ENCODE data around the gene TCAF1. TPM values are rescaled to one million over a fixed set of nuclear protein-coding genes. Genes with fewer than 3 reads are reported as not detected.

Gene TCAF1
- total RNA-seq = 90.3 TPM

- Histone ChIP-seq H3K9me3 (ENCODE audit: control insufficient read depth in 3 of 3, low read length in 3 of 3) (no peaks in the 10 kb centered on the region), H3K27me3 (ENCODE audit: control insufficient read depth in 3 of 3, insufficient read depth in 3 of 3, low read length in 3 of 3) (no peaks in the 10 kb centered on the region), H3K9ac (ENCODE audit: low read depth in 1 of 3, low read length in 3 of 3) (peak within 1 kb of the TSS; percentile 83 to 89 (median 87)), H3K4me1 (ENCODE audit: control insufficient read depth in 3 of 3, insufficient read depth in 3 of 3, low read length in 3 of 3) (peaks cover 19 to 26% (median 21%) of the 10 kb centered on the region in 3 donors), H3K36me3 (ENCODE audit: control insufficient read depth in 3 of 3, insufficient read depth in 3 of 3, low read length in 3 of 3) (no peaks in the 10 kb centered on the region), H3K27ac (ENCODE audit: low read depth, low read length) (peak within 1 kb of the TSS; percentile 86), H3K4me3 (ENCODE audit: low read length in 3 of 3) (peak within 1 kb of the TSS; percentile 85 to 91 (median 85))
Observed at GRCh38 chr7:143901668-143902331, at the start of gene TCAF1. Gene TCAF1, minus strand, starts transcription at chr7:143902176. Its CDS starts 25,568 bp downstream, at chr7:143876608.

- no peaks in the 10 kb centered on the region for H3K27me3 ChIP-seq (ENCODE audit: control insufficient read depth in 3 of 3, insufficient read depth in 3 of 3, low read length in 3 of 3)
Observed at GRCh38 chr7:143948733-143949132, 46.8 kb upstream of the TCAF1 start.

GRCh38 chr7:143947111-143947510 is 45.1 kb upstream of the TCAF1 start:
- no peak overlapping the region for H3K9ac ChIP-seq (ENCODE audit: low read depth in 1 of 3, low read length in 3 of 3)
- H3K36me3 ChIP-seq (ENCODE audit: control insufficient read depth in 3 of 3, insufficient read depth in 3 of 3, low read length in 3 of 3) = no peaks in the 10 kb centered on the region
- H3K4me1 ChIP-seq (ENCODE audit: control insufficient read depth in 3 of 3, insufficient read depth in 3 of 3, low read length in 3 of 3) = no peaks in the 10 kb centered on the region
- no peaks in the 10 kb centered on the region for H3K27me3 ChIP-seq (ENCODE audit: control insufficient read depth in 3 of 3, insufficient read depth in 3 of 3, low read length in 3 of 3)
- H3K4me3 ChIP-seq (ENCODE audit: low read length in 3 of 3) = no peak overlapping the region
- peaks cover 0 to 3% (median 0%) of the 10 kb centered on the region in 3 donors for H3K9me3 ChIP-seq (ENCODE audit: control insufficient read depth in 3 of 3, low read length in 3 of 3)
- H3K27ac ChIP-seq (ENCODE audit: low read depth, low read length) = no peak overlapping the region

More at GRCh38 chr7:143948733-143949132, 46.8 kb upstream of the TCAF1 start:
- Histone ChIP-seq H3K9ac (ENCODE audit: low read depth in 1 of 3, low read length in 3 of 3) (no peak overlapping the region), H3K36me3 (ENCODE audit: control insufficient read depth in 3 of 3, insufficient read depth in 3 of 3, low read length in 3 of 3) (no peaks in the 10 kb centered on the region), H3K4me3 (ENCODE audit: low read length in 3 of 3) (no peak overlapping the region), H3K9me3 (ENCODE audit: control insufficient read depth in 3 of 3, low read length in 3 of 3) (peaks cover 0 to 3% (median 0%) of the 10 kb centered on the region in 3 donors), H3K4me1 (ENCODE audit: control insufficient read depth in 3 of 3, insufficient read depth in 3 of 3, low read length in 3 of 3) (no peaks in the 10 kb centered on the region), H3K27ac (ENCODE audit: low read depth, low read length) (no peak overlapping the region)

- Histone ChIP-seq H3K27me3 (ENCODE audit: control insufficient read depth in 3 of 3, insufficient read depth in 3 of 3, low read length in 3 of 3) (no peaks in the 10 kb centered on the region), H3K9me3 (ENCODE audit: control insufficient read depth in 3 of 3, low read length in 3 of 3) (peaks cover 0 to 3% (median 0%) of the 10 kb centered on the region in 3 donors), H3K9ac (ENCODE audit: low read depth in 1 of 3, low read length in 3 of 3) (no peak overlapping the region), H3K36me3 (ENCODE audit: control insufficient read depth in 3 of 3, insufficient read depth in 3 of 3, low read length in 3 of 3) (no peaks in the 10 kb centered on the region), H3K27ac (ENCODE audit: low read depth, low read length) (no peak overlapping the region), H3K4me3 (ENCODE audit: low read length in 3 of 3) (no peak overlapping the region), H3K4me1 (ENCODE audit: control insufficient read depth in 3 of 3, insufficient read depth in 3 of 3, low read length in 3 of 3) (no peaks in the 10 kb centered on the region)
Observed at GRCh38 chr7:143945423-143945822, 43.4 kb upstream of the TCAF1 start.

GRCh38 chr7:143938379-143939243 is 36.6 kb upstream of the TCAF1 start:
- peaks cover 0 to 3% (median 0%) of the 10 kb centered on the region in 3 donors for H3K9me3 ChIP-seq (ENCODE audit: control insufficient read depth in 3 of 3, low read length in 3 of 3)
- no peak overlapping the region for H3K27ac ChIP-seq (ENCODE audit: low read depth, low read length)
- H3K4me3 ChIP-seq (ENCODE audit: low read length in 3 of 3) = no peak overlapping the region
- H3K9ac ChIP-seq (ENCODE audit: low read depth in 1 of 3, low read length in 3 of 3) = no peak overlapping the region
- H3K36me3 ChIP-seq (ENCODE audit: control insufficient read depth in 3 of 3, insufficient read depth in 3 of 3, low read length in 3 of 3) = no peaks in the 10 kb centered on the region
- no peaks in the 10 kb centered on the region for H3K4me1 ChIP-seq (ENCODE audit: control insufficient read depth in 3 of 3, insufficient read depth in 3 of 3, low read length in 3 of 3)
- no peaks in the 10 kb centered on the region for H3K27me3 ChIP-seq (ENCODE audit: control insufficient read depth in 3 of 3, insufficient read depth in 3 of 3, low read length in 3 of 3)

GRCh38 chr7:143936087-143937009 is 34.4 kb upstream of the TCAF1 start:
- no peaks in the 10 kb centered on the region for H3K4me1 ChIP-seq (ENCODE audit: control insufficient read depth in 3 of 3, insufficient read depth in 3 of 3, low read length in 3 of 3)
- H3K9ac ChIP-seq (ENCODE audit: low read depth in 1 of 3, low read length in 3 of 3) = no peak overlapping the region
- H3K9me3 ChIP-seq (ENCODE audit: control insufficient read depth in 3 of 3, low read length in 3 of 3) = peaks cover 0 to 3% (median 0%) of the 10 kb centered on the region in 3 donors
- H3K27ac ChIP-seq (ENCODE audit: low read depth, low read length) = no peak overlapping the region
- no peaks in the 10 kb centered on the region for H3K36me3 ChIP-seq (ENCODE audit: control insufficient read depth in 3 of 3, insufficient read depth in 3 of 3, low read length in 3 of 3)
- H3K4me3 ChIP-seq (ENCODE audit: low read length in 3 of 3) = no peak overlapping the region
- H3K27me3 ChIP-seq (ENCODE audit: control insufficient read depth in 3 of 3, insufficient read depth in 3 of 3, low read length in 3 of 3) = no peaks in the 10 kb centered on the region

- H3K9ac ChIP-seq (ENCODE audit: low read depth in 1 of 3, low read length in 3 of 3) = no peak within 1 kb of the TSS
- H3K9me3 ChIP-seq (ENCODE audit: control insufficient read depth in 3 of 3, low read length in 3 of 3) = peaks cover 0 to 3% (median 0%) of the 10 kb centered on the region in 3 donors
- H3K36me3 ChIP-seq (ENCODE audit: control insufficient read depth in 3 of 3, insufficient read depth in 3 of 3, low read length in 3 of 3) = no peaks in the 10 kb centered on the region
- no peak within 1 kb of the TSS for H3K27ac ChIP-seq (ENCODE audit: low read depth, low read length)
- H3K4me1 ChIP-seq (ENCODE audit: control insufficient read depth in 3 of 3, insufficient read depth in 3 of 3, low read length in 3 of 3) = no peaks in the 10 kb centered on the region
- H3K4me3 ChIP-seq (ENCODE audit: low read length in 3 of 3) = no peak within 1 kb of the TSS
- H3K27me3 ChIP-seq (ENCODE audit: control insufficient read depth in 3 of 3, insufficient read depth in 3 of 3, low read length in 3 of 3) = no peaks in the 10 kb centered on the region
Observed at GRCh38 chr7:143934526-143935325, 32.8 kb upstream of the TCAF1 start, which contains the start of gene OR2F2. Gene OR2F2, plus strand, starts transcription at chr7:143935233. Its CDS starts 0 bp downstream, at chr7:143935233.

GRCh38 chr7:143931739-143932138 is 29.8 kb upstream of the TCAF1 start:
- no peak overlapping the region for H3K27ac ChIP-seq (ENCODE audit: low read depth, low read length)
- no peak overlapping the region for H3K9ac ChIP-seq (ENCODE audit: low read depth in 1 of 3, low read length in 3 of 3)
- no peaks in the 10 kb centered on the region for H3K4me1 ChIP-seq (ENCODE audit: control insufficient read depth in 3 of 3, insufficient read depth in 3 of 3, low read length in 3 of 3)
- H3K27me3 ChIP-seq (ENCODE audit: control insufficient read depth in 3 of 3, insufficient read depth in 3 of 3, low read length in 3 of 3) = no peaks in the 10 kb centered on the region
- H3K9me3 ChIP-seq (ENCODE audit: control insufficient read depth in 3 of 3, low read length in 3 of 3) = peaks cover 0 to 3% (median 0%) of the 10 kb centered on the region in 3 donors
- H3K36me3 ChIP-seq (ENCODE audit: control insufficient read depth in 3 of 3, insufficient read depth in 3 of 3, low read length in 3 of 3) = no peaks in the 10 kb centered on the region
- H3K4me3 ChIP-seq (ENCODE audit: low read length in 3 of 3) = no peak overlapping the region

Data from skeletal muscle tissue (tissue), 4 donors.